ENCODE data around the gene MCRIP2.
A peak's percentile ranks its signal among the peaks of the same experiment; 100 is the strongest.
"Not testable (repeated sequence)": the region's sequence is repeated elsewhere in the genome, so short reads cannot be mapped to it uniquely, and the experiment has no call there.

The MCRIP2 gene

GRCh38 chr16:681746-682427 is 40.3 kb downstream of the MCRIP2 start:
- no peak for DNase-seq (ENCODE audit: low read depth)

- no peak for DNase-seq (ENCODE audit: low read depth)
Measured at GRCh38 chr16:682493-683395, 41.1 kb downstream of the MCRIP2 start.

GRCh38 chr16:683396-684070 is 41.9 kb downstream of the MCRIP2 start:
- no peak for DNase-seq (ENCODE audit: low read depth)

GRCh38 chr16:684071-684794 is 42.6 kb downstream of the MCRIP2 start, which contains the start of gene JMJD8:
Gene JMJD8 (minus strand): TSS chr16:684334. CDS start chr16:684319, 15 bp downstream.
- DNase-seq (ENCODE audit: low read depth) = peak; percentile 90

- no peak for DNase-seq (ENCODE audit: low read depth)
Measured at GRCh38 chr16:684961-685696, 43.5 kb downstream of the MCRIP2 start.

GRCh38 chr16:685967-686366 is 44.3 kb downstream of the MCRIP2 start:
- no peak for DNase-seq (ENCODE audit: low read depth)

GRCh38 chr16:686459-687260 is 45.0 kb downstream of the MCRIP2 start:
- no peak for DNase-seq (ENCODE audit: low read depth)

- DNase-seq (ENCODE audit: low read depth) = no peak
Measured at GRCh38 chr16:687499-687898, 45.9 kb downstream of the MCRIP2 start.

GRCh38 chr16:689175-689897 is 47.7 kb downstream of the MCRIP2 start:
- no peak for DNase-seq (ENCODE audit: low read depth)

- not testable (repeated sequence) for DNase-seq (ENCODE audit: low read depth)
Measured at GRCh38 chr16:691242-691641, 49.6 kb downstream of the MCRIP2 start.

GRCh38 chr16:692356-693108 is 50.9 kb downstream of the MCRIP2 start:
- DNase-seq (ENCODE audit: low read depth) = no peak

- DNase-seq (ENCODE audit: low read depth) = no peak
Measured at GRCh38 chr16:693364-693763, 51.7 kb downstream of the MCRIP2 start.

- DNase-seq (ENCODE audit: low read depth) = no peak
Measured at GRCh38 chr16:693766-694165, 52.1 kb downstream of the MCRIP2 start.

- DNase-seq (ENCODE audit: low read depth) = no peak
Measured at GRCh38 chr16:694187-694862, 52.7 kb downstream of the MCRIP2 start.

- no peak for DNase-seq (ENCODE audit: low read depth)
Measured at GRCh38 chr16:694863-695354, 53.3 kb downstream of the MCRIP2 start.

GRCh38 chr16:695355-696089 is 53.9 kb downstream of the MCRIP2 start:
- no peak for DNase-seq (ENCODE audit: low read depth)

Measured in fibroblast of the conjunctiva (primary cell).